Activated CD8-positive, alpha-beta memory T cell treated with anti-CD3 and anti-CD28 coated beads for 1 hour (primary cell): ENCODE data around the gene OSBPL6.
"Not testable (repeated sequence)": the region's sequence is repeated elsewhere in the genome, so short reads cannot be mapped to it uniquely, and the experiment has no call there.

Experiments used
- DNase-seq, 2 donors: peaks; one replicate each; pipeline ENCODE4 v3.0.0-alpha.2; 2020; ENCODE audit warnings: low read depth in 1 of 2; ENCODE audit errors: extremely low read depth in 1 of 2

The OSBPL6 gene

GRCh38 chr2:178295906-178296305 lies 101.6 kb downstream of the OSBPL6 start:
- no peak for DNase-seq

GRCh38 chr2:178296394-178297090 lies 102.2 kb downstream of the OSBPL6 start:
- DNase-seq: no peak

GRCh38 chr2:178297091-178297411 lies 102.7 kb downstream of the OSBPL6 start:
- DNase-seq: no peak

- DNase-seq: no peak
These were observed 104.5 kb downstream of the OSBPL6 start for GRCh38 chr2:178298785-178299212.

GRCh38 chr2:178301649-178302238 lies 107.4 kb downstream of the OSBPL6 start:
- DNase-seq: no peak

- DNase-seq: no peak
These were observed 110.0 kb downstream of the OSBPL6 start for GRCh38 chr2:178304333-178304732.

- DNase-seq: no peak
These were observed 112.2 kb downstream of the OSBPL6 start for GRCh38 chr2:178306352-178307073.

GRCh38 chr2:178307650-178308049 lies 113.3 kb downstream of the OSBPL6 start:
- no peak for DNase-seq

GRCh38 chr2:178309541-178309940 lies 115.2 kb downstream of the OSBPL6 start:
- DNase-seq: no peak

GRCh38 chr2:178315078-178315477 lies 120.8 kb downstream of the OSBPL6 start:
- no peak for DNase-seq

- no peak for DNase-seq
These were observed 121.2 kb downstream of the OSBPL6 start for GRCh38 chr2:178315488-178315948.

- no peak for DNase-seq
These were observed 123.5 kb downstream of the OSBPL6 start for GRCh38 chr2:178317811-178318210.

- no peak for DNase-seq
These were observed 125.8 kb downstream of the OSBPL6 start for GRCh38 chr2:178320011-178320585.

- DNase-seq: no peak
These were observed 127.8 kb downstream of the OSBPL6 start for GRCh38 chr2:178322068-178322467.

GRCh38 chr2:178323331-178323730 lies 129.0 kb downstream of the OSBPL6 start:
- not testable (repeated sequence) for DNase-seq

GRCh38 chr2:178324077-178324476 lies 129.8 kb downstream of the OSBPL6 start:
- DNase-seq: no peak

GRCh38 chr2:178325268-178325667 lies 131.0 kb downstream of the OSBPL6 start:
- no peak for DNase-seq

- no peak for DNase-seq
These were observed 133.2 kb downstream of the OSBPL6 start for GRCh38 chr2:178327516-178327915.

- no peak for DNase-seq
These were observed 133.7 kb downstream of the OSBPL6 start for GRCh38 chr2:178328037-178328436.

GRCh38 chr2:178330175-178331017 lies 136.1 kb downstream of the OSBPL6 start:
- no peak for DNase-seq
